ENCODE results near the gene RNF5. TPM values are rescaled to one million over a fixed set of nuclear protein-coding genes. Genes with fewer than 3 reads are reported as not detected.

Gene RNF5
- total and polyA plus RNA-seq, 9 of the 15 experiments (the other 6 are each of a cell fraction or from before 2014, with no cell fraction given): 62.2 to 245 (median 129) TPM

DNA sequence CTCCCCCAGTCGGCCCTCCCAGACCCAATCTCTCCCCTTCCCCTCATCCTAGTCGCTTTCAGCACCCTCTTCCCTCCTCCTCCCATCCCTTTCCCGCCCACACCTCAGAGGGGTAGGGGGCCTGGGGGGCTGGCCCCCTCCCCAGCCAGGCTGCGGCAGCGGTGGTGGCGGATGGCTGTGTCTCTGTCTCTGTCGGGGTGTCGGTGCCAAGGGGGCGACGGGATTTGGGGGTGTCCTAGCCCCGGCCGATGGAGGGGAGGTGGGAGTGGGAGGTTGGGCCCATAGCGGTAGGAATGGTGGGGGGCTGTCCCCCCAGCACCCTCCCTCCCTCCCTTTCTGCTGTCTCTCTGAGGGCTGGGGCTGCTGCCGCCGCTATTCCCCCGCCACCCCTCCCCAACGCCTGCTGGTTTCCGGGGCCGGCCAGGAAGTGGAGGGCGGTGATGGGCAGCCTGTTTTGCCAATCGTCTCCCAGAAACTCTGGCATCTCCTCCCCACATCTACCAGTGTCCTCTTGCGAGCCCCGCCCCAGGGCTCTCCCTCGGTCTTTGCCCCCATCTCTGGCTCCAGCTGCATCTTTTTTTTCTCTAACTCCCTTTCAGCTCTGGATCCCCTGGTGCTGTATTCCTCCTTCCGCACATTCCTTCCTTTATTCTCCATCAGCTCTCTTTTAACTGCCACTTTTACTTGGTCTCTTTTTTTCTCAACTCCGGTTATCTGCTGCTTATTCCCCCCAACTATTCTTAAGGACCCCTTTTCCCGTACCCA, 2.3 kb upstream of the RNF5 start, which contains the start of gene AGPAT1 (continued):
- TF ChIP-seq, protein P1, sequence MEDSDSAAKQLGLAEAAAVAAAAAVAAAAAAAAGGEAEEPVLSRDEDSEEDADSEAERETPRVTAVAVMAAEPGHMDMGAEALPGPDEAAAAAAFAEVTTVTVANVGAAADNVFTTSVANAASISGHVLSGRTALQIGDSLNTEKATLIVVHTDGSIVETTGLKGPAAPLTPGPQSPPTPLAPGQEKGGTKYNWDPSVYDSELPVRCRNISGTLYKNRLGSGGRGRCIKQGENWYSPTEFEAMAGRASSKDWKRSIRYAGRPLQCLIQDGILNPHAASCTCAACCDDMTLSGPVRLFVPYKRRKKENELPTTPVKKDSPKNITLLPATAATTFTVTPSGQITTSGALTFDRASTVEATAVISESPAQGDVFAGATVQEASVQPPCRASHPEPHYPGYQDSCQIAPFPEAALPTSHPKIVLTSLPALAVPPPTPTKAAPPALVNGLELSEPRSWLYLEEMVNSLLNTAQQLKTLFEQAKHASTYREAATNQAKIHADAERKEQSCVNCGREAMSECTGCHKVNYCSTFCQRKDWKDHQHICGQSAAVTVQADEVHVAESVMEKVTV (CRISPR knock-in tag; IDR thresholded peaks at IDR 0.05): peak; percentile 28; the same call in 1 of the 2 replicates
- TF ChIP-seq SREBF2 (CRISPR knock-in tag; IDR thresholded peaks at IDR 0.05) (no peak), THRAP3 (IDR thresholded peaks at IDR 0.05; ENCODE audit: borderline replicate concordance) (no peak; the same call in 1 of the 2 replicates), YY1 (IDR thresholded peaks at IDR 0.05; ENCODE audit: borderline replicate concordance in 1 of 3, control insufficient read depth in 1 of 3, extremely low read depth in 1 of 3, insufficient read depth in 3 of 3, insufficient read length in 1 of 3, insufficient replicate concordance in 2 of 3, low read depth in 1 of 3, low read length in 2 of 3) (peak in 2 of 3 experiments; percentile 7 to 36), ETV1 (tag; conservative IDR thresholded peaks at IDR 0.05; ENCODE audit: low read depth) (peak; percentile 75), GABPB2 (CRISPR knock-in tag; conservative IDR thresholded peaks at IDR 0.05) (no peak), CHD1 (IDR thresholded peaks at IDR 0.05; ENCODE audit: low read length) (peak; percentile 66), ELF1 (tag; IDR thresholded peaks at IDR 0.05) (peak; percentile 49; the same call in 1 of the 2 replicates), KAT8 (IDR thresholded peaks at IDR 0.05; ENCODE audit: low read depth) (no peak), ZBTB7A (IDR thresholded peaks at IDR 0.05; ENCODE audit: borderline replicate concordance, control insufficient read depth, low read depth, low read length) (peak; percentile 97), ILK (tag; IDR thresholded peaks at IDR 0.05; ENCODE audit: borderline replicate concordance, low read depth) (no peak), CBFB (CRISPR knock-in tag; IDR thresholded peaks at IDR 0.05) (no peak), ZNF174 (CRISPR knock-in tag; IDR thresholded peaks at IDR 0.05) (0 out of 2 replicates have a peak, but pooled peaks have one; percentile 24), IFI16 (CRISPR knock-in tag; IDR thresholded peaks at IDR 0.05) (0 out of 2 replicates have a peak, but pooled peaks have one; percentile 16), MTA1 (IDR thresholded peaks at IDR 0.05; ENCODE audit: borderline replicate concordance) (peak; percentile 51), NCOA1 (IDR thresholded peaks at IDR 0.05; ENCODE audit: low read depth) (no peak), ZFP36 (IDR thresholded peaks at IDR 0.05; ENCODE audit: low read depth, low read length, partially characterized antibody) (no peak)
- TF ChIP-seq, protein P2, sequence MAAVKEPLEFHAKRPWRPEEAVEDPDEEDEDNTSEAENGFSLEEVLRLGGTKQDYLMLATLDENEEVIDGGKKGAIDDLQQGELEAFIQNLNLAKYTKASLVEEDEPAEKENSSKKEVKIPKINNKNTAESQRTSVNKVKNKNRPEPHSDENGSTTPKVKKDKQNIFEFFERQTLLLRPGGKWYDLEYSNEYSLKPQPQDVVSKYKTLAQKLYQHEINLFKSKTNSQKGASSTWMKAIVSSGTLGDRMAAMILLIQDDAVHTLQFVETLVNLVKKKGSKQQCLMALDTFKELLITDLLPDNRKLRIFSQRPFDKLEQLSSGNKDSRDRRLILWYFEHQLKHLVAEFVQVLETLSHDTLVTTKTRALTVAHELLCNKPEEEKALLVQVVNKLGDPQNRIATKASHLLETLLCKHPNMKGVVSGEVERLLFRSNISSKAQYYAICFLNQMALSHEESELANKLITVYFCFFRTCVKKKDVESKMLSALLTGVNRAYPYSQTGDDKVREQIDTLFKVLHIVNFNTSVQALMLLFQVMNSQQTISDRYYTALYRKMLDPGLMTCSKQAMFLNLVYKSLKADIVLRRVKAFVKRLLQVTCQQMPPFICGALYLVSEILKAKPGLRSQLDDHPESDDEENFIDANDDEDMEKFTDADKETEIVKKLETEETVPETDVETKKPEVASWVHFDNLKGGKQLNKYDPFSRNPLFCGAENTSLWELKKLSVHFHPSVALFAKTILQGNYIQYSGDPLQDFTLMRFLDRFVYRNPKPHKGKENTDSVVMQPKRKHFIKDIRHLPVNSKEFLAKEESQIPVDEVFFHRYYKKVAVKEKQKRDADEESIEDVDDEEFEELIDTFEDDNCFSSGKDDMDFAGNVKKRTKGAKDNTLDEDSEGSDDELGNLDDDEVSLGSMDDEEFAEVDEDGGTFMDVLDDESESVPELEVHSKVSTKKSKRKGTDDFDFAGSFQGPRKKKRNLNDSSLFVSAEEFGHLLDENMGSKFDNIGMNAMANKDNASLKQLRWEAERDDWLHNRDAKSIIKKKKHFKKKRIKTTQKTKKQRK (IDR thresholded peaks at IDR 0.05; ENCODE audit: borderline replicate concordance, low read depth, low read length): no peak
- TF ChIP-seq, protein P3, sequence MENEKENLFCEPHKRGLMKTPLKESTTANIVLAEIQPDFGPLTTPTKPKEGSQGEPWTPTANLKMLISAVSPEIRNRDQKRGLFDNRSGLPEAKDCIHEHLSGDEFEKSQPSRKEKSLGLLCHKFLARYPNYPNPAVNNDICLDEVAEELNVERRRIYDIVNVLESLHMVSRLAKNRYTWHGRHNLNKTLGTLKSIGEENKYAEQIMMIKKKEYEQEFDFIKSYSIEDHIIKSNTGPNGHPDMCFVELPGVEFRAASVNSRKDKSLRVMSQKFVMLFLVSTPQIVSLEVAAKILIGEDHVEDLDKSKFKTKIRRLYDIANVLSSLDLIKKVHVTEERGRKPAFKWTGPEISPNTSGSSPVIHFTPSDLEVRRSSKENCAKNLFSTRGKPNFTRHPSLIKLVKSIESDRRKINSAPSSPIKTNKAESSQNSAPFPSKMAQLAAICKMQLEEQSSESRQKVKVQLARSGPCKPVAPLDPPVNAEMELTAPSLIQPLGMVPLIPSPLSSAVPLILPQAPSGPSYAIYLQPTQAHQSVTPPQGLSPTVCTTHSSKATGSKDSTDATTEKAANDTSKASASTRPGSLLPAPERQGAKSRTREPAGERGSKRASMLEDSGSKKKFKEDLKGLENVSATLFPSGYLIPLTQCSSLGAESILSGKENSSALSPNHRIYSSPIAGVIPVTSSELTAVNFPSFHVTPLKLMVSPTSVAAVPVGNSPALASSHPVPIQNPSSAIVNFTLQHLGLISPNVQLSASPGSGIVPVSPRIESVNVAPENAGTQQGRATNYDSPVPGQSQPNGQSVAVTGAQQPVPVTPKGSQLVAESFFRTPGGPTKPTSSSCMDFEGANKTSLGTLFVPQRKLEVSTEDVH (IDR thresholded peaks at IDR 0.05; ENCODE audit: low read depth, partially characterized antibody): peak; percentile 46

Data from K562 (cell line).